Esophagus muscularis mucosa (tissue), 3 donors: ENCODE measurements around the gene TDRD7.

Experiments
- CTCF ChIP-seq, 3 experiments: fragments of 200-600 bp in 2 of 3; fragments of 450-650 bp in 1 of 3; sonication (generic) in 2 of 3; IDR thresholded peaks; one replicate each; pipeline ENCODE4 v1.5.1; 2017 to 2019; ENCODE audit warnings: antibody characterized with exemption in 3 of 3, mild to moderate bottlenecking in 2 of 3, moderate library complexity in 1 of 3
- POLR2A ChIP-seq: fragments of 450-650 bp; IDR thresholded peaks from one replicate; pipeline ENCODE4 v1.6.1; 2017; ENCODE audit warnings: antibody characterized with exemption, moderate library complexity, mild to moderate bottlenecking, low read depth
- POLR2AphosphoS5 ChIP-seq, 2 donors: sonication (generic); formaldehyde crosslinking; IDR thresholded peaks; one replicate each; pipeline ENCODE4 v1.6.1; 2017; ENCODE audit warnings: antibody characterized with exemption in 2 of 2

- TF ChIP-seq CTCF (IDR thresholded peaks at IDR 0.05) (no peak), POLR2AphosphoS5 (IDR thresholded peaks at IDR 0.05) (no peak), POLR2A (no peak)
These were observed 29.7 kb upstream of the TDRD7 start for GRCh38 chr9:97382099-97382718.
